NCI-H1436 treated with DMSO at 0.1 percent for 48 hours (cell line): ENCODE data around the gene PTPN4.
"Not testable (repeated sequence)": the region's sequence is repeated elsewhere in the genome, so short reads cannot be mapped to it uniquely, and the experiment has no call there.

ENCODE experiments used
- DNase-seq: peaks from one replicate; lab custom pipeline; 2025; lab: John Stamatoyannopoulos, UW

The PTPN4 gene

GRCh38 chr2:119766944-119767343 lies 7.2 kb downstream of the PTPN4 start:
- no peak for DNase-seq

- no peak for DNase-seq
These were observed 9.0 kb downstream of the PTPN4 start for GRCh38 chr2:119768742-119769141.

GRCh38 chr2:119769645-119770044 lies 9.9 kb downstream of the PTPN4 start:
- DNase-seq = no peak

GRCh38 chr2:119771331-119771730 lies 11.6 kb downstream of the PTPN4 start:
- no peak for DNase-seq

DNA sequence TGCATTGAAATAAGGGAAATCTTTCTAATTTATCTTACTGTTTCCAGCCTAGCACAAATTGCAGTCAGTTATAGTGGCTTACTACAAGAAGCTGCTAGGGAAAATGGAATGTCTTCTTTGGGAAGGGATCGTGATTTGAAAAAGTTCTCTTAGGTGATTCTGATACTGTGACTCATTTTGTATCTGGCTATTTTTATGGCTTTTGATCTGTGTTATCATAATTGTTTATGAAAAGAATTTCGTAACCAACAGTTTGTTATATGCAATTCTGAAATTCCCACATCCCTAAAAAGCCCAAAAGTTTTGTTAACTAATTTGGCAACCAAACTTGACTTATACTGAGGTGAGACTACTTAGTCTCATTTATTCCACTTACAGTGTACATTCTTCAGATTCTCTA lies 12.4 kb downstream of the PTPN4 start:
- no peak for DNase-seq

GRCh38 chr2:119772767-119773166 lies 13.0 kb downstream of the PTPN4 start:
- DNase-seq = no peak

- no peak for DNase-seq
These were observed 14.3 kb downstream of the PTPN4 start for GRCh38 chr2:119774026-119774425.

GRCh38 chr2:119775102-119775501 lies 15.4 kb downstream of the PTPN4 start:
- DNase-seq = no peak

DNA sequence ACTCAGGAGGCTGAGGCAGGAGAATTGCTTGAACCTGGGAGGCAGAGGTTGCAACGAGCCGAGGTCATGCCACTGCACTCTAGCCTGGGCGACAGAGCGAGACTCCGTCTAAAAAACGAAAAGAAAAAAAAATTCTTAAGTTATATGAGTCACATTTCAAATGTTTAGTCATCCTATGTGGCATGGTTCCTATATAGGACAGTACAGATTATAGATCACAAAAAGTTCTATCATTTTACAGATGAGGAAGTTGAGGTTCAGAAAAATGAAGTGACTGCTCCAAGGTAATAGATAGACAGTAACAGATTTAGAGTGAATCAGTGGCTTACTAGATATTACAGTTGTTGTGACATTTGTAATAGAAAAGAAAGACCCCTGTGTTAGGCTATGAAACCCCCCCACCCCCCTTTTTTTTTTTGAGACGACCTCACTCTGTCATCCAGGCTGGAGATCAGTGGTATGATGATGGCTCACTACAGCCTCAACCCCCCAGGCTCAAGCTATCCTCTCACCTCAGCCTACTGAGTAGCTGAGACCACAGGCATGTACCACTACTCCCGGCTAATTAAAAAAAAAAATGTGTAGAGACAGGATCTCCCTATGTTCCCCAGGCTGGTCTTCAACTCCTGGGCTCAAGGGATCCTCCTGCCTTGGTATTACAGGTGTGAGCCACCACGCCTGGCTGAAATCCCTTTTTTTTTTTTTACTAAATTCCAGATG lies 22.7 kb downstream of the PTPN4 start:
- DNase-seq = no peak

DNA sequence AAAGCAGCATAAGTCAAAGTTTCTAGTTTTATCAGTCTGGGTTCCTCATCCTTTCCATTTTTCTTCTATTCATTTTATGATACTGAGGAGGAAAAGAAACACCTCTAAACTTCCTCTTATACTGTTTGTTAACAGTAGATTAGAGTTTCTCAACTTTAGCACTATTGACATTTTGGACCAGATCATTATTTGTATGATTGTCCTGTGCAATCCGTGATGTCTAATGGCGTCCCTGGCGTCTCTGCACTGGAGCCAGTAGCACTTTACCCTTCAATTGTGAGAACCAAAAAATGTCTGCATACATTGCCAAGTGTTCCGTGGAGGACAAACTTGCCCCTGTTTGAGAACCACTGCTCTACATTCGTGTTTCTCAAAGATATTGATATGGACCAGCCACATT lies 25.2 kb downstream of the PTPN4 start:
- DNase-seq = no peak

GRCh38 chr2:119786295-119786694 lies 26.6 kb downstream of the PTPN4 start:
- no peak for DNase-seq

- no peak for DNase-seq
These were observed 29.0 kb downstream of the PTPN4 start for GRCh38 chr2:119788752-119789151.

DNA sequence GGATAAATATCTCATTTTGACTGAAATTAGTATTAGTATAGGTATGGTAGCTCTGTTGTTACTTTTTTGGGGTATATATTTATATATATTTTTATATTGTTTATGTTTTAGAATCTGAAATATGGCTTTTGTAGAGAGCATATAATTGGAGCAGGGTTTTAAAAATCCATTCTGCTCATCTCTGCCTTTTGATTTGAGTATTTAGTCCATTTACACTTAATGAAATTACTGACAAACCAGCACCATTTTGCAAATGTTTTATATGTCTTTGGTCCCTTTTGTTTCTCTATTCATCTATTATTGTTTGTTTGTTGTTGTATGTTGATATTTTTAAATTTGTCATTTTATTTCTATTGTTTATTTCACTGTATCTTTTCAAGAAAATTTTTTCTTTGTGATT lies 30.7 kb downstream of the PTPN4 start:
- no peak for DNase-seq

- DNase-seq = no peak
These were observed 33.2 kb downstream of the PTPN4 start for GRCh38 chr2:119792907-119793312.

DNA sequence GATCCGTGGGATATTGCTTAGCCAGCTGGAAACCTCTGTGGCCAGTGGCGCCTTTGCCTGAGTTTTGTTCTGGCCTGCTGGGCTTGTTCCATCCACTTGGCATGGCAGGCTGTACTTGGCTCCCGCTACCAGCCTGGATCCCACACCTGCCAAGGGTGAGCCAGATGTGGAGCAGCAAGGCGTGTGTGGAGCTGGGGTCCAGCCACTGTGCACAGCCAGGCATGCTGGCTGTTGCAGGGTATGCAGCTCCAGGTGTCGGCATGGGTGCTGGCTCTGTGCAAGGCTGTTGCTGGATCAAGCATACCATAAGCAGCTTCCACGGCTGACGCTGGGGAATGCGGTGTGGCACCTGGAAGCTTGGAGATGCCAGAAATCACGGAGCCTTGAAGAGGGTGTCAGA lies 34.5 kb downstream of the PTPN4 start:
- DNase-seq = no peak

DNA sequence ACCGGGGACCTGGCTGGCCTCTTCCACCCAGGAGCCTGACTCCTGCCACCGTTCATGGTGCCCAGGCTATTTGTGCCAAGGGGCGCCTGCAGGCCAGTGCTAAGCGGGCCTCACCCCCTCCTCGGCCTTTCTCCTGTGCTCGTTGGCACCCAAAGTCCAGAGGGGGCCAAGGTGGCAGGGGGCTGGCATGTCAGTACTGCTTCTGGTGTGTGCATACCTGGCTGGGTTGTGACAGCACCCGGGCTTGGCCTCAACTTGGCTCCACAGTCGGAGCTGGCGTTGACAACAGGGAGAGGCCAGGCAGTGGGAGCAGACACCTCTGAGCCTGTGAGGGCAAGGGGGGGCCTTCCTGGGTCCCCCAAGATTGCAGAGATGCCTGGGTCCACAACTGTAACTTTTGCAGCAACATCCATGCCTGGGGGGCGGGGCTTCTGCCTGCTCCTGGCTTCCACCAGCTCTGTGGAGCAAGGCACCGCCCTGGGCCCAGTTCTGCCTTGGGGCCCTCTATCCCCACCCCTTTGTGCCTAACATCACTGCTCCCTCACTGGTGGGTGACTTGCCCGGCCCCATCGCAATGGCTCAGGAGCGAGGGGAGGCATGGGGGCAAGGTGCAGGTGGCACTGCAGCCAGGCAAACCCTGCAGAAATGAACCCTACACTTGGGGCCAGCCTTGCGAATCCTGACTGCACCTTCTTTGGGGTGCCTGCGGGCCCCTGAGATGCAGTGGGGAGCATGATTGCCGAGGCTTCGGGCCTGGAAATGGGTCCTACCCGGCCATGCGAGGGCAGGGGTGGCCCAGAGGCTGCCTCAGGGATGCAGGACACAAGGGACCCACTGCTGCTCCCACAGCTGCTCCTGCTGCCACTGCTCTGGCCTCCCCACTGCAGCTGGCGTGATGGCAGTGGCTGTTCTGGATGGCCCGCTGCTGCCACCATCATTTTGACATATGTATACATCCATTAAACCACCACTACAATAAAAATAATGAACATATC lies 35.9 kb downstream of the PTPN4 start:
- no peak for DNase-seq

- DNase-seq = no peak
These were observed 40.7 kb downstream of the PTPN4 start for GRCh38 chr2:119800376-119800902.

GRCh38 chr2:119801040-119801439 lies 41.3 kb downstream of the PTPN4 start:
- no peak for DNase-seq

GRCh38 chr2:119801989-119802388 lies 42.3 kb downstream of the PTPN4 start:
- not testable (repeated sequence) for DNase-seq

GRCh38 chr2:119803101-119803500 lies 43.4 kb downstream of the PTPN4 start:
- DNase-seq = no peak

GRCh38 chr2:119804409-119804808 lies 44.7 kb downstream of the PTPN4 start:
- DNase-seq = not testable (repeated sequence)

- no peak for DNase-seq
These were observed 48.9 kb downstream of the PTPN4 start for GRCh38 chr2:119808516-119809147.
